Transverse colon (tissue), 4 donors: ENCODE data around the gene NSD1. TPM values are rescaled to one million over a fixed set of nuclear protein-coding genes. Genes with fewer than 3 reads are reported as not detected.
A peak's percentile ranks its signal among the peaks of the same experiment; 100 is the strongest.

ENCODE experiments used
- DNase-seq: peaks from one replicate; pipeline ENCODE4 v3.0.0-alpha.2; 2019
- H3K27ac ChIP-seq, 4 donors: fragments of 200-600 bp; sonication (generic); 2 replicates each; pipeline ENCODE4 v1.5.1; 2016 to 2018; ENCODE audit warnings: inconsistent platforms in 4 of 4
- H3K27me3 ChIP-seq: fragments of 200-600 bp; sonication (generic); 2 replicates; pipeline ENCODE4 v1.5.1; 2017; ENCODE audit warnings: inconsistent platforms
- H3K36me3 ChIP-seq, 4 donors: fragments of 200-600 bp; sonication (generic); 2 replicates each; pipeline ENCODE4 v1.5.1; 2017 to 2019; ENCODE audit warnings: inconsistent platforms in 4 of 4
- H3K4me1 ChIP-seq, 4 donors: fragments of 200-600 bp; sonication (generic); 2 replicates each; pipeline ENCODE4 v1.5.1; 2017 to 2020; ENCODE audit warnings: inconsistent platforms in 4 of 4
- H3K4me3 ChIP-seq, 4 donors: fragments of 200-600 bp; sonication (generic); 1 replicate in 1 of 4; 2 replicates in 3 of 4; pipeline versions ENCODE4 v1.5.1 to v1.6.1; 2017 to 2019; ENCODE audit warnings: inconsistent platforms in 4 of 4
- H3K9me3 ChIP-seq, 2 donors: fragments of 200-600 bp; sonication (generic); 2 replicates each; pipeline ENCODE4 v1.5.1; 2017 to 2019; ENCODE audit warnings: inconsistent platforms in 2 of 2
- CTCF ChIP-seq, 5 experiments: fragments of 200-600 bp in 3 of 5; fragments of 450-650 bp in 2 of 5; sonication (generic) in 3 of 5; IDR thresholded peaks; 1 replicate in 2 of 5; 2 replicates in 3 of 5; pipeline ENCODE4 v1.5.1; 2016 to 2017; ENCODE audit warnings: antibody characterized with exemption in 5 of 5, inconsistent platforms in 3 of 5, mild to moderate bottlenecking in 2 of 5, moderate library complexity in 1 of 5
- EP300 ChIP-seq: sonication (generic); formaldehyde crosslinking; IDR thresholded peaks from one replicate; pipeline ENCODE4 v1.6.1; 2017; ENCODE audit warnings: antibody characterized with exemption, low read depth
- POLR2A ChIP-seq: fragments of 450-650 bp; IDR thresholded peaks from one replicate; pipeline ENCODE4 v1.6.1; 2016; ENCODE audit warnings: antibody characterized with exemption, mild to moderate bottlenecking, moderate library complexity
- POLR2AphosphoS5 ChIP-seq, 3 donors: sonication (generic); formaldehyde crosslinking; IDR thresholded peaks; one replicate each; pipeline ENCODE4 v1.6.1; 2016; ENCODE audit warnings: antibody characterized with exemption in 3 of 3
- WGBS, 2 donors: methylation state at CpG; one replicate each; pipeline ENCODE4 v1.1.5; 2018; ENCODE audit warnings: low coverage in 1 of 2; 5-methylcytosine and 5-hydroxymethylcytosine counted together
- in situ Hi-C, 4 donors: fragments of 200-750 bp; cut with MboI; loops; one replicate each; pipeline versions ENCODE4 v1.15.0 to v1.15.1; 2017; ENCODE audit warnings: low sequenced_read_pairs in 3 of 4, low pct_ligation_motif_present in 1 of 4, low pct_unique_long_range_greater_than_20kb in 1 of 4
- intact Hi-C: fragments of 100-400 bp; cut with DNase I; formaldehyde crosslinking; loops from one replicate; pipeline ENCODE4 v1.15.1; 2023; ENCODE audit warnings: low total_unique reads
- total RNA-seq, 4 donors: library from RNA; depleted of rRNA; stranded (reverse); fragments of >200 nt; gene quantifications; one replicate each; pipeline ENCODE4 v1.1.0, GENCODE V29; 2016

Gene NSD1
- total RNA-seq, 4 donors from 2014 or later = 32.6 to 84.9 (median 60.7) TPM

GRCh38 chr5:177299697-177300096 lies 166.1 kb downstream of the NSD1 start:
- no peaks in the 10 kb centered on the region for H3K27me3 ChIP-seq
- H3K36me3 ChIP-seq = peaks cover 0 to 9% (median 4%) of the 10 kb centered on the region in 4 donors
- no peak overlapping the region for H3K4me3 ChIP-seq
- no peak for DNase-seq
- in situ Hi-C loops = loop anchor here in 3 of 4 donors (25.0 kb wide), 3 partner anchors 162 to 187 kb away; partner anchors contain the start of genes DBN1 (in 1 of the 3) and NSD1 (in 1 of the 3)
- peak overlapping the region; percentile 89 to 92 (median 91) for H3K27ac ChIP-seq
- WGBS, 2 donors = 50 to 71% methylated on average over 1 to 9 of the region's 9 CpGs
- H3K9me3 ChIP-seq = no peaks in the 10 kb centered on the region
- peaks cover 40 to 67% (median 51%) of the 10 kb centered on the region in 4 donors for H3K4me1 ChIP-seq
- no peak for TF ChIP-seq EP300
- TF ChIP-seq POLR2AphosphoS5 (IDR thresholded peaks at IDR 0.05) = no peak
- no peak for TF ChIP-seq CTCF (IDR thresholded peaks at IDR 0.05)
- no peak for TF ChIP-seq POLR2A
- intact Hi-C loops = no loop called here

GRCh38 chr5:177300236-177300880 lies 166.8 kb downstream of the NSD1 start:
- no peaks in the 10 kb centered on the region for H3K9me3 ChIP-seq
- H3K27ac ChIP-seq = peak overlapping the region; percentile 89 to 92 (median 91)
- peak; percentile 76 for DNase-seq
- peaks cover 47 to 74% (median 56%) of the 10 kb centered on the region in 4 donors for H3K4me1 ChIP-seq
- peaks cover 0 to 2% (median under 1%) of the 10 kb centered on the region in 4 donors for H3K36me3 ChIP-seq
- H3K4me3 ChIP-seq = no peak overlapping the region
- TF ChIP-seq CTCF (IDR thresholded peaks at IDR 0.05) = peak in 2 of 5 experiments; percentile 19 to 21
- TF ChIP-seq EP300 = no peak
- no peak for TF ChIP-seq POLR2A
- intact Hi-C loops (no loop called here), in situ Hi-C loops (loop anchor here in 1 of 4 donors (25.0 kb wide), 1 partner anchor 162 kb away; the partner anchor contains the start of gene DBN1)
- no peaks in the 10 kb centered on the region for H3K27me3 ChIP-seq
- 5% methylated on average over 4 of the region's 4 CpGs; no CpG with 5 or more reads in 1 of the 2 donors for WGBS, 2 donors

GRCh38 chr5:177300951-177301350 lies 167.4 kb downstream of the NSD1 start:
- no peaks in the 10 kb centered on the region for H3K9me3 ChIP-seq
- in situ Hi-C loops = loop anchor here in 1 of 4 donors (25.0 kb wide), 1 partner anchor 161 kb away; the partner anchor contains the start of gene DBN1
- peak overlapping the region; percentile 89 to 92 (median 91) for H3K27ac ChIP-seq
- 80 to 86% methylated on average over 1 to 2 of the region's 2 CpGs for WGBS, 2 donors
- peaks cover 47 to 73% (median 58%) of the 10 kb centered on the region in 4 donors for H3K4me1 ChIP-seq
- no peaks in the 10 kb centered on the region for H3K27me3 ChIP-seq
- H3K36me3 ChIP-seq = no peaks in the 10 kb centered on the region
- no peak for DNase-seq
- TF ChIP-seq POLR2AphosphoS5 (IDR thresholded peaks at IDR 0.05) (no peak), CTCF (IDR thresholded peaks at IDR 0.05) (no peak), EP300 (no peak), POLR2A (no peak)
- intact Hi-C loops = no loop called here
- H3K4me3 ChIP-seq = no peak overlapping the region

- 40 to 41% methylated on average over 1 to 7 of the region's 7 CpGs for WGBS, 2 donors
- TF ChIP-seq POLR2AphosphoS5 (IDR thresholded peaks at IDR 0.05) (peak in 2 of 3 donors; percentile 37 to 44), CTCF (IDR thresholded peaks at IDR 0.05) (no peak), POLR2A (peak; percentile 41), EP300 (no peak)
- in situ Hi-C loops = loop anchor here in 1 of 4 donors (25.0 kb wide), 1 partner anchor 161 kb away; the partner anchor contains the start of gene DBN1
- intact Hi-C loops = no loop called here
- H3K36me3 ChIP-seq = no peaks in the 10 kb centered on the region
- H3K9me3 ChIP-seq = no peaks in the 10 kb centered on the region
- peak; percentile 86 for DNase-seq
- H3K27ac ChIP-seq = peak overlapping the region; percentile 89 to 92 (median 91)
- no peaks in the 10 kb centered on the region for H3K27me3 ChIP-seq
- H3K4me3 ChIP-seq = no peak overlapping the region
- H3K4me1 ChIP-seq = peaks cover 41 to 66% (median 54%) of the 10 kb centered on the region in 4 donors
Measured at GRCh38 chr5:177301503-177302165, 168.1 kb downstream of the NSD1 start.
